Measurements from ENCODE around the gene ZNF468.

ZNF468 gene

Small RNA genes lying within 50 kb of the gene (small RNA-seq; reads per million reads assigned to genes)
- 0.90 reads per million for gene ZNF320 (ENCODE audit: insufficient read depth)

Data from mesendoderm (in vitro differentiated cells).